ENCODE data around the gene DCDC1.

DNA sequence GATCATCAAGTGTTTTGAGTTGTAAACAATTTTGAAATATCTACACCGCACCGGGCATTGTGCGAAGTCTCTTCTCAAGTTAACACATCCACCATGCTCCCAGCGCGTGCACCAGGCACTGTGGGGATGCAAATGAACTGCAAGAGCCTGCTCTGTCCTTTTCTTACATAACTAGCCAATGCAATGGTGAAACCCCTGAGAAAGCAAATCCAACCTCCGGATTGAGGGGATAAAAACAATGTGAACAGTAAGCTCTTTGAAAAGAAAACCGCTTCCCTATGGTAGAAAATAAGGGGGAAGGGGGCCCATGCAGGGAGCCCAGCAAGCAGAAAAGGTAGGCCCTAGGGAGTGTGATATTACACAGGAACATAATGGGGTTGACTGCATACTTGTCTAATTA lies 508.5 kb downstream of the DCDC1 start:
- TF ChIP-seq, protein P1, sequence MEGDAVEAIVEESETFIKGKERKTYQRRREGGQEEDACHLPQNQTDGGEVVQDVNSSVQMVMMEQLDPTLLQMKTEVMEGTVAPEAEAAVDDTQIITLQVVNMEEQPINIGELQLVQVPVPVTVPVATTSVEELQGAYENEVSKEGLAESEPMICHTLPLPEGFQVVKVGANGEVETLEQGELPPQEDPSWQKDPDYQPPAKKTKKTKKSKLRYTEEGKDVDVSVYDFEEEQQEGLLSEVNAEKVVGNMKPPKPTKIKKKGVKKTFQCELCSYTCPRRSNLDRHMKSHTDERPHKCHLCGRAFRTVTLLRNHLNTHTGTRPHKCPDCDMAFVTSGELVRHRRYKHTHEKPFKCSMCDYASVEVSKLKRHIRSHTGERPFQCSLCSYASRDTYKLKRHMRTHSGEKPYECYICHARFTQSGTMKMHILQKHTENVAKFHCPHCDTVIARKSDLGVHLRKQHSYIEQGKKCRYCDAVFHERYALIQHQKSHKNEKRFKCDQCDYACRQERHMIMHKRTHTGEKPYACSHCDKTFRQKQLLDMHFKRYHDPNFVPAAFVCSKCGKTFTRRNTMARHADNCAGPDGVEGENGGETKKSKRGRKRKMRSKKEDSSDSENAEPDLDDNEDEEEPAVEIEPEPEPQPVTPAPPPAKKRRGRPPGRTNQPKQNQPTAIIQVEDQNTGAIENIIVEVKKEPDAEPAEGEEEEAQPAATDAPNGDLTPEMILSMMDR (IDR thresholded peaks at IDR 0.05; ENCODE audit: low read depth, low read length): no peak
- no peak for TF ChIP-seq EZH2phosphoT487 (IDR thresholded peaks at IDR 0.05; ENCODE audit: low read depth)
